Left ventricle myocardium inferior (tissue), 1 donor: ENCODE results near the gene FHIT. TPM values are rescaled to one million over a fixed set of nuclear protein-coding genes. Genes with fewer than 3 reads are reported as not detected.

Experiments
- DNase-seq: peaks from one replicate; pipeline ENCODE4 v3.0.0-alpha.2; 2020
- H3K27ac ChIP-seq: fragments of 200-600 bp; replicated peaks from 2 replicates; pipeline ENCODE4 v1.8.0; 2021
- H3K27me3 ChIP-seq: fragments of 200-600 bp; 2 replicates; pipeline ENCODE4 v1.8.0; 2021; ENCODE audit warnings: low read depth
- H3K36me3 ChIP-seq: fragments of 200-600 bp; 2 replicates; pipeline ENCODE4 v1.8.0; 2021
- H3K4me1 ChIP-seq: fragments of 200-600 bp; 2 replicates; pipeline ENCODE4 v1.8.0; 2021
- H3K4me3 ChIP-seq: fragments of 200-600 bp; 2 replicates; pipeline ENCODE4 v1.8.0; 2021; ENCODE audit warnings: mild to moderate bottlenecking, moderate library complexity
- H3K9me3 ChIP-seq: fragments of 200-600 bp; replicated peaks from 2 replicates; pipeline ENCODE4 v1.8.0; 2021
- intact Hi-C: fragments of 100-400 bp; cut with micrococcal nuclease; formaldehyde crosslinking; loops from one replicate; pipeline ENCODE4 v1.11.0; 2022
- total RNA-seq: library from RNA; stranded (reverse); fragmentation: NEBNext Ultra II Directional; extraction: Animal tissue kit (Norgen Biotek cat#: 25700); gene quantifications from one replicate; pipeline ENCODE4 v1.2.1, GENCODE V29; 2021
- TF ChIP-seq, protein P1 (sequence below): fragments of 200-600 bp; IDR thresholded peaks from 2 replicates; pipeline ENCODE4 v1.8.0; 2021; ENCODE audit warnings: antibody characterized with exemption, mild to moderate bottlenecking, borderline replicate concordance
- donor health status: DM: no; HTN: yes; CAD: no; lungs with severe emphysema.

FHIT gene
- total RNA-seq, 1 donor from 2014 or later: 16.0 TPM

DNA sequence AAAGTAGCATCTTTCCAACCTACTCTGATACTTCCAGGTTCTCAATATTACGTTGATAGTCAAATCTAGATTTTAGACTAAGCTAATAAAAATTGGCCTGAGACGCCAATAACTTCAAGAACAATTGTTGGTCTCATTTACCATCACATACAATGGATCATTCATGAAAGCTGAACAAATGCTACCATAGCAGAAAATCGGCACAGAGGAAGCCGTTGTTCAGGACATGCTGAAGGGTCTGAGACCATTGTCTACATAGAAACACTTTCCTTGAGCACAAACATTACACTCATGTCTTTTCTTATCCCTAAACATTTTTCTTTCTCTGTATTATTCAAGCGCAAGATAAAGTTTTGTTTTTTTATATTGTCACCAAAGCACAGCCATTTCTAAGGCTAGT, 37.2 kb upstream of the FHIT start:
- H3K36me3 ChIP-seq: no peaks in the 10 kb centered on the region
- no peaks in the 10 kb centered on the region for H3K4me1 ChIP-seq
- no peak overlapping the region for H3K27ac ChIP-seq
- intact Hi-C loops: no loop called here
- TF ChIP-seq, protein P1, sequence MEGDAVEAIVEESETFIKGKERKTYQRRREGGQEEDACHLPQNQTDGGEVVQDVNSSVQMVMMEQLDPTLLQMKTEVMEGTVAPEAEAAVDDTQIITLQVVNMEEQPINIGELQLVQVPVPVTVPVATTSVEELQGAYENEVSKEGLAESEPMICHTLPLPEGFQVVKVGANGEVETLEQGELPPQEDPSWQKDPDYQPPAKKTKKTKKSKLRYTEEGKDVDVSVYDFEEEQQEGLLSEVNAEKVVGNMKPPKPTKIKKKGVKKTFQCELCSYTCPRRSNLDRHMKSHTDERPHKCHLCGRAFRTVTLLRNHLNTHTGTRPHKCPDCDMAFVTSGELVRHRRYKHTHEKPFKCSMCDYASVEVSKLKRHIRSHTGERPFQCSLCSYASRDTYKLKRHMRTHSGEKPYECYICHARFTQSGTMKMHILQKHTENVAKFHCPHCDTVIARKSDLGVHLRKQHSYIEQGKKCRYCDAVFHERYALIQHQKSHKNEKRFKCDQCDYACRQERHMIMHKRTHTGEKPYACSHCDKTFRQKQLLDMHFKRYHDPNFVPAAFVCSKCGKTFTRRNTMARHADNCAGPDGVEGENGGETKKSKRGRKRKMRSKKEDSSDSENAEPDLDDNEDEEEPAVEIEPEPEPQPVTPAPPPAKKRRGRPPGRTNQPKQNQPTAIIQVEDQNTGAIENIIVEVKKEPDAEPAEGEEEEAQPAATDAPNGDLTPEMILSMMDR: no peak
- no peak overlapping the region for H3K4me3 ChIP-seq
- no peak for DNase-seq
- peaks cover 32% of the 10 kb centered on the region for H3K27me3 ChIP-seq
- no peaks in the 10 kb centered on the region for H3K9me3 ChIP-seq

DNA sequence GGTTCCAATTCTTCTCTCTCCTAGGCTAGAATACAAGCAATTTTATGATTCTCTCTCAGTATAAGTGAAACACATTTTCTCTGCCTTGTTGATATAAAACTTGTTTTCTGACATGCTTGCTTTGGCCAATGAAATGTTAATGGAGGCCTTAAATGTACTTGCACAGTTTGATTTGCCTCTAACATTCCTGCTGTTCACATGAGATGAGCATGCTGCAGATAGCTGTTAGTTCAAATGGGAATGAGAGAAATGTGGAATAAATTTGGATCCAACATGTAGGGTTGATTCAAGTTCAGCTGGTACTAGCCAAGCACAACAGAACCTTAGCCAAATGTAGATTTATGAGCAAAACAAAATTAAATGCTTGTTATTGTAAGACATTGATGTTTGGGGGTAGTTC, 32.6 kb upstream of the FHIT start:
- TF ChIP-seq, protein P1: no peak
- intact Hi-C loops: no loop called here
- Histone ChIP-seq H3K4me1 (no peaks in the 10 kb centered on the region), H3K36me3 (no peaks in the 10 kb centered on the region), H3K9me3 (no peaks in the 10 kb centered on the region), H3K4me3 (no peak overlapping the region), H3K27ac (no peak overlapping the region), H3K27me3 (peaks cover 6% of the 10 kb centered on the region)
- DNase-seq: no peak

DNA sequence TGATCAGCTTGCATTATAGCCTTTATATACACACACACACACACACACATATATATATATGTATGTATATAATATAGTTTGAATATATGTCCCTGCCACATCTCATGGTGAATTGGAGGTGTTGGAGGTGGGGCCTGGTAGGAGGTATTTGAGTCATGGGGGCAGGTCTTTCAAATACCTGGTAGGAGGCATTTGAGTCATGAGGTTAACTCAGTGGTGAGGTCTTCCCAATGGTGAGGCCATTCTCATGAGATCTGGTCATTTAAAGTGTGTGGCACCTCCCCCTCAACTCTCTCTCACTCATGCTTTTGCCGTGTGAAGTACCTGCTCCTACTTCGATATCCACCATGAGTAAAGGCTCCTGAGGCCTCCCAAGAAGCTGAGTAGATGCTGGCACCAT, 27.5 kb upstream of the FHIT start:
- TF ChIP-seq, protein P1: no peak
- H3K27me3 ChIP-seq: no peaks in the 10 kb centered on the region
- DNase-seq: no peak
- H3K36me3 ChIP-seq: no peaks in the 10 kb centered on the region
- H3K9me3 ChIP-seq: no peaks in the 10 kb centered on the region
- H3K4me3 ChIP-seq: no peak overlapping the region
- H3K27ac ChIP-seq: no peak overlapping the region
- intact Hi-C loops: no loop called here
- no peaks in the 10 kb centered on the region for H3K4me1 ChIP-seq

DNA sequence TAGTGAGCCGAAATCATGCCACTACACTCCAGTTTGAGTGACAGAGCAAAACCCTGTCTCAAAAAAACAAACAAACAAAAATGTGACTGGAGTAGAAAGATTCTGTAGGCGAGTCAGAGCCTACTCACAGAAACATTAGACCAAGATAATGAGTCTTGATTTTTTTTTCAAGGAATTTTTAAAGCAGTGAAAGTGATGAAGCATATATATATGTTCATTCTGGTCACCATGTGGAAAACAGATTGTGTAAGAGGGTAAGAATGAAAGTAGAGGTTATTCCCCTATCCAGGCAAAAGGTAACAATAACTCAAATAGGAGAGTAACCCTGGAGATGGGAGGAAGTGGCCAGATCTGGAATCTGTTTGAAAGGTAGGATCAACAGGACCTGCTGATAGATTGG, 26.2 kb upstream of the FHIT start:
- no peak for DNase-seq
- Histone ChIP-seq H3K36me3 (no peaks in the 10 kb centered on the region), H3K27ac (no peak overlapping the region), H3K4me3 (no peak overlapping the region), H3K27me3 (no peaks in the 10 kb centered on the region), H3K4me1 (no peaks in the 10 kb centered on the region), H3K9me3 (no peaks in the 10 kb centered on the region)
- TF ChIP-seq, protein P1: no peak
- intact Hi-C loops: no loop called here

DNA sequence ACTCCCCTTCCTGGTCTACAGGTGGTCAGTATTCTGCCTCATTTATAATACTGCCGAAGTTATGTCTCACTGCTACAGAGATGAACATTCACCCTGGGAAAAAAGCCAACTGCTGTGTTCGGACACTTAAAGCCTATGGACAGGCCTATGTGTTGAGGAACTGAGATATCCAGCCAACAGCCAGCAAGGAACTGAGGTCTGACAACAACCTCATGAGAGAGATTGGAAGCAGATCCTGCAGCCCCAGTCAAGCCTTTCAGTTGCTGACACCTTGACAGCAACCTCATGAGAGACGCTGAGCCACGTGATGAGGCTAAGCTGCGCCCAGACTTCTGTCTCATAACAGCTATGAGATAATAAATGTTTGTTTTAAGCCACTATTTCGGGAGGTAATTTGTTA, 18.2 kb upstream of the FHIT start:
- TF ChIP-seq, protein P1: no peak
- Histone ChIP-seq H3K27me3 (no peaks in the 10 kb centered on the region), H3K4me1 (no peaks in the 10 kb centered on the region), H3K27ac (no peak overlapping the region), H3K36me3 (no peaks in the 10 kb centered on the region), H3K4me3 (no peak overlapping the region), H3K9me3 (no peaks in the 10 kb centered on the region)
- DNase-seq: no peak
- intact Hi-C loops: no loop called here

DNA sequence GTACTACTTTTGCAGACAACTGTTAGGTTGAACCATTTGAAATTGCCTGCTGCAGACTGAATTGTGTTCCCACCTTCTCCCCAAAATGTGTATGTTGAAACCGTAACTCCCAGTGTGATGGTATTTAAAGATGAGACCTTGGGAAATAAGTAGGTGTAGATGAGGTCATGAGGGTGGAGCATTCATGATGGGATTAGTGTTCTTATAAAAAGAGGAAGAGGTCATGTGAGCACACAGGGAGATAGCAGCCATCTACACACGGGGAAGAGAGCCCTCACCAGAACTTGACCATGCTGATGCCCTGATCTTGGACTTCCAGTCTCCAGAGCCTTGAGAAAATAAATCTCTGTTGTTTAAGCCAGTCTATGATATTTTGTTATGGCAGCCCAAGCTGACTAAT, 17.4 kb upstream of the FHIT start:
- Histone ChIP-seq H3K4me1 (no peaks in the 10 kb centered on the region), H3K27ac (no peak overlapping the region), H3K9me3 (no peaks in the 10 kb centered on the region), H3K4me3 (no peak overlapping the region), H3K36me3 (no peaks in the 10 kb centered on the region), H3K27me3 (no peaks in the 10 kb centered on the region)
- DNase-seq: no peak
- TF ChIP-seq, protein P1: no peak
- intact Hi-C loops: no loop called here
